Mammary epithelial cell (primary cell): ENCODE data around the gene DUSP28.

Source experiments
- EZH2 ChIP-seq: IDR thresholded peaks from 2 replicates; pipeline ENCODE4 v1.6.1; 2012; ENCODE audit warnings: low read length, inconsistent platforms, borderline replicate concordance
- TF ChIP-seq, protein P1 (sequence below), 2 donors: IDR thresholded peaks in 1 of 2; conservative IDR thresholded peaks in 1 of 2; 2 replicates each; pipeline ENCODE4 v1.5.1; 2011 to 2012; ENCODE audit warnings: inconsistent platforms in 2 of 2, low read length in 2 of 2, mild to moderate bottlenecking in 2 of 2, control low read depth in 1 of 2, low read depth in 1 of 2; ENCODE audit not compliant: insufficient read depth in 1 of 2; ENCODE audit errors: extremely low read depth in 1 of 2

DNA sequence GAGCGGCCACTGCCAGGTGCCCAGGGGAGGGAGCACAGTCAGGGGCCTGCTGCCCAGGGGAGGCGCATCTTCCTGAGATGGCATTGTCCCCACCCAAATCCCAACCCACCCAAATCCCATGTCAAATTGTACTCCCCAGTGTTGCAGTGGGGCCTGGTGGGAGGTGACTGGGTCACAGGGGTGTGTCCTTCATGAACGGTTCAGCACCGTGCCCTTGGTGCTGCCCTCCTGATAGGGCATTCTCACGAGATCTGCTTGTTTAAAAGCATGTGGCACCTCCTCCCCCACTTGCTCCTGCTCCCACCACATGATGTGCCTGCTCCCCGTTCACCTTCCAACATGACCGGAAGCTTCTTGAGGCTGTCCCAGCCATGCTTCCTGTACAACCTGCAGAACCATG is 30.0 kb upstream of the DUSP28 start:
- TF ChIP-seq, protein P1, sequence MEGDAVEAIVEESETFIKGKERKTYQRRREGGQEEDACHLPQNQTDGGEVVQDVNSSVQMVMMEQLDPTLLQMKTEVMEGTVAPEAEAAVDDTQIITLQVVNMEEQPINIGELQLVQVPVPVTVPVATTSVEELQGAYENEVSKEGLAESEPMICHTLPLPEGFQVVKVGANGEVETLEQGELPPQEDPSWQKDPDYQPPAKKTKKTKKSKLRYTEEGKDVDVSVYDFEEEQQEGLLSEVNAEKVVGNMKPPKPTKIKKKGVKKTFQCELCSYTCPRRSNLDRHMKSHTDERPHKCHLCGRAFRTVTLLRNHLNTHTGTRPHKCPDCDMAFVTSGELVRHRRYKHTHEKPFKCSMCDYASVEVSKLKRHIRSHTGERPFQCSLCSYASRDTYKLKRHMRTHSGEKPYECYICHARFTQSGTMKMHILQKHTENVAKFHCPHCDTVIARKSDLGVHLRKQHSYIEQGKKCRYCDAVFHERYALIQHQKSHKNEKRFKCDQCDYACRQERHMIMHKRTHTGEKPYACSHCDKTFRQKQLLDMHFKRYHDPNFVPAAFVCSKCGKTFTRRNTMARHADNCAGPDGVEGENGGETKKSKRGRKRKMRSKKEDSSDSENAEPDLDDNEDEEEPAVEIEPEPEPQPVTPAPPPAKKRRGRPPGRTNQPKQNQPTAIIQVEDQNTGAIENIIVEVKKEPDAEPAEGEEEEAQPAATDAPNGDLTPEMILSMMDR (conservative IDR thresholded peaks at IDR 0.05 in 1 of 2, IDR thresholded peaks at IDR 0.05 in 1 of 2; ENCODE audit: extremely low read depth in 1 of 2, insufficient read depth in 1 of 2, low read depth in 1 of 2, low read length in 2 of 2): no peak
- TF ChIP-seq EZH2: no peak
